ELF-1 (cell line): ENCODE data around the gene HBA2.
A peak's percentile ranks its signal among the peaks of the same experiment; 100 is the strongest.
"Not testable (repeated sequence)": the region's sequence is repeated elsewhere in the genome, so short reads cannot be mapped to it uniquely, and the experiment has no call there.

Source experiments
- DNase-seq: peaks from one replicate; pipeline ENCODE4 v3.0.0-alpha.2; 2016; ENCODE audit warnings: low read depth, low spot score

The HBA2 gene

DNA sequence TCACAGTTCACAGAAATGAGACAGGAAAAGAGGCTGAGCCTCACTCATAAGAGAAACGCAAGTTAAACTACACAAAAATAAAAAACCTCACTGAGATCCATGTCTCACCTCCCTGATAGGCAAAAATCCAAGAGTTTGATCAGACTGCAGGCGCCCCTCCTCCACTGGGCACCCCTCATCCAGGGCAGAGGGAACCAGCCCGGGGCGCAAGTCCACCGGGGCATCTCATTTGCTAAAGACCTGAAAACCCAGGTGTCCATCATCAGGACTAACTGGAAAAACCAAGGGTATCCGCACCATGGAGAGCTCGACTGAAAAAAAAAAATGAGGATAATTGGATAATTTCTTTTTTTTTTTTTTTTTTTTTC, 17.7 kb upstream of the HBA2 start:
- no peak for DNase-seq

DNA sequence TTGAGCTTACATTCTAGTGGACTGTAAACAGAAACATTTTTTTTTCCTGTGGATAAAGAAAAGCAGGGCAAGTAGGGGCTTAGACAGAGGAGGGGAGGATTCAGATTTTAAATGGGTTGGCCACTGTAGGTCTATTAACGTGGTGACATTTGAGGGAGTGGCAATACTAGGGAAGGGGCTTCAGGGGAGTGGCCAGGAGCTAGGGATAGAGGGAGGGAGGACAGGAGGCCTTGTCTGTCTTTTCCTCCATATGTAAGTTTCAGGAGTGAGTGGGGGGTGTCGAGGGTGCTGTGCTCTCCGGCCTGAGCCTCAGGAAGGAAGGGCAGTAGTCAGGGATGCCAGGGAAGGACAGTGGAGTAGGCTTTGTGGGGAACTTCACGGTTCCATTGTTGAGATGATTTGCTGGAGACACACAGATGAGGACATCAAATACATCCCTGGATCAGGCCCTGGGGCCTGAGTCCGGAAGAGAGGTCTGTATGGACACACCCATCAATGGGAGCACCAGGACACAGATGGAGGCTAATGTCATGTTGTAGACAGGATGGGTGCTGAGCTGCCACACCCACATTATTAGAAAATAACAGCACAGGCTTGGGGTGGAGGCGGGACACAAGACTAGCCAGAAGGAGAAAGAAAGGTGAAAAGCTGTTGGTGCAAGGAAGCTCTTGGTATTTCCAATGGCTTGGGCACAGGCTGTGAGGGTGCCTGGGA, 13.4 kb upstream of the HBA2 start:
- no peak for DNase-seq

DNA sequence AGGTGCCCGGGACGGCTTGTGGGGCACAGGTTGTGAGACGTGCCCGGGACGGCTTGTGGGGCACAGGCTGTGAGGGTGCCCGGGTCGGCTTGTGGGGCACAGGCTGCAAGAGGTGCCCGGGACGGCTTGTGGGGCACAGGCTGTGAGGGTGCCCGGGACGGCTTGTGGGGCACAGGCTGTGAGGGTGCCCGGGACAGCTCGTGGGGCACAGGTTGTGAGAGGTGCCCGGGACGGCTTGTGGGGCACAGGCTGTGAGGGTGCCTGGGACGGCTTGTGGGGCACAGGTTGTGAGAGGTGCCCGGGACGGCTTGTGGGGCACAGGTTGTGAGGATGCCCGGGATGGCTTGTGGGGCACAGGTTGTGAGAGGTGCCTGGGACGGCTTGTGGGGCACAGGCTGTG, 12.4 kb upstream of the HBA2 start:
- DNase-seq, result not testable (repeated sequence)

DNA sequence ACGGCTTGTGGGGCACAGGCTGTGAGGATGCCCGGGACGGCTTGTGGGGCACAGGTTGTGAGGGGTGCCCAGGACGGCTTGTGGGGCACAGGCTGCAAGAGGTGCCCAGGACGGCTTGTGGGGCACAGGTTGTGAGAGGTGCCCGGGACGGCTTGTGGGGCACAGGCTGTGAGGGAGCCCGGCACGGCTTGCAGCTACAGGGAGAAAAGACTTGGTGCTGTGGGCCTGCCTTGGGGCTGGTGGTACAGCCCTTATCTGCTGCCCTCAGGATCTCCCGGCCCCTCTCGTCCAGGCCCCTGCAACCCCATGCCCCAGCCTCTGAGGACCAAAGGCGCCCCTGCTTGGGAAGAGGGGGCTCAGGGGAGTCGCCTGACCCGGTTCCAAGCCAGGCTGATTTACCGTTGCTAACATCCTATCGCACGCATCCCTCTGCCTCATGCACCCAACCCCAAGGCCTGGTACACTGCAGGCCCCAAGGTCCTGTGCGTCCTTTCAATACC, 11.9 kb upstream of the HBA2 start:
- no peak for DNase-seq

DNA sequence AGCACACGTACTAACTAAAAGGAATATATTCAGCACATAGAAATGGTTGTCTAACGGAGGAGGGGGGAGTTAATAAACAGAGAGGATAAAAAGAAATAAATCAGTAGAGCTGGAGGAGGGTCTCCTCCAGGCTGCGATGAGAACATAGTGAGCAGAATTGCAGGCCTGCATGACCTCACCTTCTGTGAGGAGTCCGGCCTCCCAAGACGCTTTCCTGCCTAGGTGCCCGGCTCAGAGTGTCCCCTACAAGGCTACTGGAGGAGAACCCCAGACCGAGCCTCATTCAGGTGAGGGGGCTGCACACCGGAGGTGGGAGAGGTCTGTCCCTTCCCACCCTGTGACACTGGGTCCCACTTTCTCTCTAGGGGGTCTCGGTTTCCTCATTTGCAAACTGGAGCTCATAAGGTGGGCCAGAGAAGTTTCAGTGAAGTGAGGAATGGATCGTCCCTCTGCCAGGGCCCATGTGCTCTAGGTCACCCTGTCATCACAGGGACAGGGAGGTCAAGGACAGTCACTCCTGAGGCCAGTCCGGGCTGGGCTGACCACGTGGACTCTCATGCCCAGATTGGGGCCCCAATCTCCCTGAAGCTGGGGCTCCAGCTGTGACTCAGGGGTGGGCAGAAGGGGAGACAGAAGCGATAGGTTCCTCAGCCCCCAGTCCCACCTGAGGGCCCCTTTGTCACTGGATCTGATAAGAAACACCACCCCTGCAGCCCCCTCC, 10.2 kb upstream of the HBA2 start:
- DNase-seq, result no peak

DNA sequence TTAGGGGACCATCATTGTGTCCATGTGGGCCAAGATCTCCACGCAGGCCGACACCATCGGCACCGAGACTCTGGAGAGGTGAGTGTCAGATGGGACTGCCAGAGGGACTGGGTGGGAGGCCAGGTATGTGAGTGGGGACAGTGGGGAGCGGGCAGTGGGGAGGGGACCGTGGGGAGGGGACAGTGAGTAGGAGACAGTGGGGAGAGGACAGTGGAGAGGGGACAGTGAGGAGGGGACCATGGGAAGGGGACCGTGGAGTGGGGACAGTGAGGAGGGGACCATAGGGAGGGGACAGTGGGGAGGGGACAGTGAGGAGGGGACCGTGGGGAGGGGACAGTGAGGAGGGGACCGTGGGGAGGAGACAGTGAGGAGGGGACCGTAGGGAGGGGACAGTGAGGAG, 9.5 kb upstream of the HBA2 start:
- not testable (repeated sequence) for DNase-seq

DNA sequence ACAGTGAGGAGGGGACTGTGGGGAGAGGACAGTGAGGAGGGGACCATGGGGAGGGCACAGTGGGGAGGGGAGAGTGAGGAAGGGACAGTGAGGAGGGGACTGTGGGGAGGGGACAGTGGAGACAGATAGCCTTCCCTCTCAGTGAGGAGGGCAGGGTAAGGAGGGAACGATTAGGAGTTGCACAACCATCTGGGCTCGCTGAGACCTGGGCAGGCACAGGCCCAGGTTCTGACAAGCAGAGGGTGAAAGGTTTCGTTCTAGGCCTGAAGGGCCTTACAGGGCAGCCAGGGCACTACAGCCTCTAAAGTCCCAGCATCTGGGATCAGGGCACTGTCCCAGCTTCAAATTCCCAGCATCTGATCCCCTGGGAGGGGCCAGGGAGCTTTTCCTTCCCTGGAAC, 9.0 kb upstream of the HBA2 start:
- not testable (repeated sequence) for DNase-seq

DNA sequence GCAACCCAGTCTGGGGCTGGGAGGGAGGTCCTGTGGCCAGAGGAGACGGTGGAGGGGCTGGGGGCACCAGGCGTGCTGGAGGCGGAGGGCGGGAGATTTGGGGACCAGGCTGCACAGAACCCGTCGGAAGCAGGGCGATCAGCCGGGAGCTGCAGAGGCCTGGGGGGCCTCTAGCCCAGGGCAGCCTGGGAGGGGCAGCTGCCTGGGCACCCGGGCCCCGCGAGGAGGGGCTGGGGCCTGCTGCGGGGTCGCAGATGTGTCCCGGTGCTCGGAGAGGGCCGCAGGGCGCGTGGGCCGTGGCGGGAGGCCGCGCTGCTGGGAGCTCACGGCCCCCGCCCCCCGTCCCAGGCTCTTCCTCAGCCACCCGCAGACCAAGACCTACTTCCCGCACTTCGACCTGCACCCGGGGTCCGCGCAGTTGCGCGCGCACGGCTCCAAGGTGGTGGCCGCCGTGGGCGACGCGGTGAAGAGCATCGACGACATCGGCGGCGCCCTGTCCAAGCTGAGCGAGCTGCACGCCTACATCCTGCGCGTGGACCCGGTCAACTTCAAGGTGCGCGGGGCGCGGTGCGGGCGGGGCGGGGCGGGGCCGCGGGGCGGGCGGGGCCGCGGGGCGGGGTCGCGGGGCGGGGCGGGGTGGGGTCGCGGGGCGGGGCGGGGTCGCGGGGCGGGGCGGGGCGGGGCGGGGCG, 8.4 kb upstream of the HBA2 start:
- DNase-seq, result not testable (repeated sequence)

DNA sequence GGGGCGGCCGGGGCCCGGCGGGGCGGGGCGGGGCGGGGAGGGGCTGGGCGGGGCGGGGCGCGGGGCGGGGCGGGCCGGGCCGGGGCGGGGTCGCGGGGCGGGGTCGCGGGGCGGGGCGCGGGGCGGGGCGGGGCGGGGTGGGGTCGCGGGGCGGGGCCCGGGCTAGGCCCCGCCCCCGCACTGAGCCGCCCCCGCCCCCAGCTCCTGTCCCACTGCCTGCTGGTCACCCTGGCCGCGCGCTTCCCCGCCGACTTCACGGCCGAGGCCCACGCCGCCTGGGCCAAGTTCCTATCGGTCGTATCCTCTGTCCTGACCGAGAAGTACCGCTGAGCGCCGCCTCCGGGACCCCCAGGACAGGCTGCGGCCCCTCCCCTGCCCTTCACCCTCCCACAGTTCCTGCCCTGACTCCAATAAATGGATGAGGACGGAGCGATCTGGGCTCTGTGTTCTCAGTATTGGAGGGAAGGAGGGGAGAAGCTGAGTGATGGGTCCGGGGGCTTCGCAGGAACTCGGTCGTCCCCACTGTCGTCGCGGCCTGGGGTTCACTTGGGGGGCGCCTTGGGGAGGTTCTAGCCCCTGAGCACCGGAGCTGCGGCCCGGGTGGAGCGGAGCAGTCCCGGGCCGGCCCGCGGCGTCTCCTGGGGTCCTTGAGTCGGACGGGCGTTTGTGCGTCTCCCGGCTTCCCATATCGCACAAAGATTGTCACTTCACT, 7.7 kb upstream of the HBA2 start:
- peak; percentile 61 for DNase-seq

DNA sequence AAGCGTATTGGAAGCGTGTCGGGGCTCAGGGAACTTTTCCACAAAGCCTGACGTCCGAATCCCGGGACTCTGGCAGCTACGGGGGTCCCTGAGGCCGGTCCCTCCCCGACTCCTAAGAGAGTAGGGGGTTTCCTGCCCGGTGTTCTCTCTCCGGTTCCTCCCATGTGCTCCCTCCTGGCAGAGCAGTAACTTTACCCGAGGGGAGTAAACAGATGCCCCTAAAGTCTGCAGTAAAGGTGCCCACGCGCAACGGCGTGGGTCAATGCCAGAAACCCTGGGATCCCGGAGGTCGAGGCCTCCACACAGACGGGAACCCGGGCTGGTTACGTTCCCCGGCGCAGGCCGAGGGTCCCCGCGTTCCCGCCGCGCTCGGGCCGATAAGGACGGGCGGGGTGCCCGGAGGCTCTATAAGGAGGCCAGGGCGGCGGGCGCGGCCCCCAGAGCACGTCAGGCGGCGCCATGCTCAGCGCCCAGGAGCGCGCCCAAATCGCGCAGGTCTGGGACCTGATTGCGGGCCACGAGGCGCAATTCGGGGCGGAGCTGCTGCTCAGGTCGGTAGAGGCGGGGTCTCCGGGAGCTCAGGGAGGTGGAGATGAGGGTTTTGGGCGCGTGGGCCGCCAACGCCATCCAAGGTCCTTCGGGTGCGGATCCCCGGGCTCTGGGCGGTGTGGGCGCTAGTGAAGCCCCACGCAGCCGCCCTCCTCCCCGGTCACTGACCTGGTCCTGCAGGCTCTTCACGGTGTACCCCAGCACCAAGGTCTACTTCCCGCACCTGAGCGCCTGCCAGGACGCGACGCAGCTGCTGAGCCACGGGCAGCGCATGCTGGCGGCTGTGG, 6.9 kb upstream of the HBA2 start, which contains the start of gene HBM:
Gene HBM, plus strand, starts transcription at position 440 of the 836 bp plus-strand sequence. Its CDS starts 20 bp downstream, at position 460.
- DNase-seq, result no peak

DNA sequence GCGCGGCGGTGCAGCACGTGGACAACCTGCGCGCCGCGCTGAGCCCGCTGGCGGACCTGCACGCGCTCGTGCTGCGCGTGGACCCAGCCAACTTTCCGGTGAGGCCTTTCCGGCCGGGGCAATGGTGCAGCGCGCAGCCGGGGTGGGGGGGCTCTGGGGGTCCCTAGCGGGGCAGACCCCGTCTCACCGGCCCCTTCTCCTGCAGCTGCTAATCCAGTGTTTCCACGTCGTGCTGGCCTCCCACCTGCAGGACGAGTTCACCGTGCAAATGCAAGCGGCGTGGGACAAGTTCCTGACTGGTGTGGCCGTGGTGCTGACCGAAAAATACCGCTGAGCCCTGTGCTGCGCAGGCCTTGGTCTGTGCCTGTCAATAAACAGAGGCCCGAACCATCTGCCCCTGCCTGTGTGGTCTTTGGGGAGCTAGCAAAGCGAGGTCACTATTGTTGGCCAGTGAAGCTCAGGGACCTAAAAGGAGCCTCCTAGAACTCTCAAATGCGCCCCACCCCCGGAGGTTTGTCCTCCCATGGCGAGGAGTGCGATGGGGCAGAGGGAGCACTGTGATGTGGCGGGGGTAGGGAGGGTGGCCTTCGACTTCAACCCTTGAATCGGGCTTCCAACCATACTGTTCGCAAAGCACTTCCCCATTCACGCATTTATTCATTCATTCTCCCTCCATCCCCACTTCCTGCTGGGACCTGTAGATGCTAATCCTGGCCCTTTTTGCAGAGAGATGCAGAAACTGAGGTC, 6.1 kb upstream of the HBA2 start:
- no peak for DNase-seq

DNA sequence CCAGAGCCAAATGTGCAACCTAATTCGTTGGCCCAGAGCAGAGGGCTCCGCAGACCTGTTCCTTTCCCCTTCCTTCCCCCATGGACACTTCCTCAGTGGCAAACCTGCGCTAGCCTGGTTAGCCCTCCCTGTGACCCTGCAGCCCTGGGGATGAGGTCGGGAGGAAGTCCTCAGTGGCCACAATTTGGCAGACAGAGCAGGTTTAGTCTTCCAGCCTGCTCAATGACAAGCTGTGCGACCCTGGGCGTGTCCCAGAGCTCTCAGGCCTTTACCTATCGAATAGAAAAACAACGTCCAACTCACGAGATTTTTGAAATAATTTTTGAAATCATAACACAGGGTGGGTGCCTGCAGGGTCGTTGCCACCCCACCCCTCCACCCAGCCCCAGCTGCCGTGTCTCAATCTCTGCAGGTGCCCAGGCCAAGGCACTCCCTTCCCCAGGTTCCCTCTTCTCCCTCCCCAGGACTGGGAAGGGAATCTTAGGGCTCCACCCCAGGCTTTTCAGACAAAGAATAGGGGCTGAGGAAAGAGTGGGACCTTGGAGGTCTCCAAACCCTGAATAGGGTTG, 5.5 kb upstream of the HBA2 start:
- DNase-seq, result no peak

DNA sequence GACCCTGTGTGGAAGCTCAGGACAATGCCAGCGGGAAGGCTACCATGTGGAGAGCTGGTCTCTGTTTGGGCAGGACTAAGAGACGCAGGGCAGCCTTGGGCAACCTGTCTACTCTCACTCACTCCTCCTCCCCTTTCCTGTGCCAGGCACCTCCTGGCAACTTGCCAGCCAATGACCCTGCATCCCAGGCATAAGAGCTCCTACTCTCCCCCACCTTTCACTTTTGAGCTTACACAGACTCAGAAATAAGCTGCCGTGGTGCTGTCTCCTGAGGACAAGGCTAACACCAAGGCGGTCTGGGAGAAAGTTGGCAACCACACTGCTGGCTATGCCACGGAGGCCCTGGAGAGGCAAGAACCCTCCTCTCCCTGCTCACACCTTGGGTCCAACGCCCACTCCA, 4.3 kb upstream of the HBA2 start:
- DNase-seq, result no peak

DNA sequence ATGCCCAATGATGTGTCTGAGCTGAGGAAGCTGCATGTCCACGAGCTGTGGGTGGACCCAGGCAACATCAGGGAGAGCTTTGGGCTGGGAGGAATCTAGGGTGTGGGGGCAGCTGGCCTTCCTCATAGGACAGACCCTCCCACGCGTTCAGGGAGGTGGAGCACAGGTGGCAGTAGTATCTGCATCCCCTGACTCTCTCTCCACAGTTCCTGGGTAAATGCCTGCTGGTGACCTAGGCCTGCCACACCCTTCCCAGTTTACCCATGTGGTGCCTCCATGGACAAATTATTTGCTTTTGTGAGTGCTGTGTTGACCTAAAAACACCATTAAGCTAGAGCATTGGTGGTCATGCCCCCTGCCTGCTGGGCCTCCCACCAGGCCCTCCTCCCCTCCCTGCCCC, 3.7 kb upstream of the HBA2 start:
- no peak for DNase-seq

DNA sequence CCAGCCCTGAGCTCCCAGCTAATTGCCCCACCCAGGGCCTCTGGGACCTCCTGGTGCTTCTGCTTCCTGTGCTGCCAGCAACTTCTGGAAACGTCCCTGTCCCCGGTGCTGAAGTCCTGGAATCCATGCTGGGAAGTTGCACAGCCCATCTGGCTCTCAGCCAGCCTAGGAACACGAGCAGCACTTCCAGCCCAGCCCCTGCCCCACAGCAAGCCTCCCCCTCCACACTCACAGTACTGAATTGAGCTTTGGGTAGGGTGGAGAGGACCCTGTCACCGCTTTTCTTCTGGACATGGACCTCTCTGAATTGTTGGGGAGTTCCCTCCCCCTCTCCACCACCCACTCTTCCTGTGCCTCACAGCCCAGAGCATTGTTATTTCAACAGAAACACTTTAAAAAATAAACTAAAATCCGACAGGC, 2.6 kb upstream of the HBA2 start:
- peak; percentile 67 for DNase-seq

DNA sequence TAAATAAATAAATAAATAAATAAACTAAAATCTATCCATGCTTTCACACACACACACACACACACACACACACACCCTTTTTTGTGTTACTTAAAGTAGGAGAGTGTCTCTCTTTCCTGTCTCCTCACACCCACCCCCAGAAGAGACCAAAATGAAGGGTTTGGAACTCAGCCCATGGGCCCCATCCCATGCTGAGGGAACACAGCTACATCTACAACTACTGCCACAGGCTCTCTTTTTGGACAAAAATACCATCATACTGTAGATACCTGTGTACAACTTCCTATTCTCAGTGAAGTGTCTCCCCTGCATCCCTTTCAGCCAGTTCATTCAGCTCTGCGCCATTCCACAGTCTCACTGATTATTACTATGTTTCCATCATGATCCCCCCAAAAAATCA, 1.9 kb upstream of the HBA2 start:
- no peak for DNase-seq

DNA sequence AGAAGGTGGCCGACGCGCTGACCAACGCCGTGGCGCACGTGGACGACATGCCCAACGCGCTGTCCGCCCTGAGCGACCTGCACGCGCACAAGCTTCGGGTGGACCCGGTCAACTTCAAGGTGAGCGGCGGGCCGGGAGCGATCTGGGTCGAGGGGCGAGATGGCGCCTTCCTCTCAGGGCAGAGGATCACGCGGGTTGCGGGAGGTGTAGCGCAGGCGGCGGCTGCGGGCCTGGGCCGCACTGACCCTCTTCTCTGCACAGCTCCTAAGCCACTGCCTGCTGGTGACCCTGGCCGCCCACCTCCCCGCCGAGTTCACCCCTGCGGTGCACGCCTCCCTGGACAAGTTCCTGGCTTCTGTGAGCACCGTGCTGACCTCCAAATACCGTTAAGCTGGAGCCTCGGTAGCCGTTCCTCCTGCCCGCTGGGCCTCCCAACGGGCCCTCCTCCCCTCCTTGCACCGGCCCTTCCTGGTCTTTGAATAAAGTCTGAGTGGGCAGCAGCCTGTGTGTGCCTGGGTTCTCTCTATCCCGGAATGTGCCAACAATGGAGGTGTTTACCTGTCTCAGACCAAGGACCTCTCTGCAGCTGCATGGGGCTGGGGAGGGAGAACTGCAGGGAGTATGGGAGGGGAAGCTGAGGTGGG, 657 bp downstream of the HBA2 start:
- DNase-seq, result not testable (repeated sequence)

DNA sequence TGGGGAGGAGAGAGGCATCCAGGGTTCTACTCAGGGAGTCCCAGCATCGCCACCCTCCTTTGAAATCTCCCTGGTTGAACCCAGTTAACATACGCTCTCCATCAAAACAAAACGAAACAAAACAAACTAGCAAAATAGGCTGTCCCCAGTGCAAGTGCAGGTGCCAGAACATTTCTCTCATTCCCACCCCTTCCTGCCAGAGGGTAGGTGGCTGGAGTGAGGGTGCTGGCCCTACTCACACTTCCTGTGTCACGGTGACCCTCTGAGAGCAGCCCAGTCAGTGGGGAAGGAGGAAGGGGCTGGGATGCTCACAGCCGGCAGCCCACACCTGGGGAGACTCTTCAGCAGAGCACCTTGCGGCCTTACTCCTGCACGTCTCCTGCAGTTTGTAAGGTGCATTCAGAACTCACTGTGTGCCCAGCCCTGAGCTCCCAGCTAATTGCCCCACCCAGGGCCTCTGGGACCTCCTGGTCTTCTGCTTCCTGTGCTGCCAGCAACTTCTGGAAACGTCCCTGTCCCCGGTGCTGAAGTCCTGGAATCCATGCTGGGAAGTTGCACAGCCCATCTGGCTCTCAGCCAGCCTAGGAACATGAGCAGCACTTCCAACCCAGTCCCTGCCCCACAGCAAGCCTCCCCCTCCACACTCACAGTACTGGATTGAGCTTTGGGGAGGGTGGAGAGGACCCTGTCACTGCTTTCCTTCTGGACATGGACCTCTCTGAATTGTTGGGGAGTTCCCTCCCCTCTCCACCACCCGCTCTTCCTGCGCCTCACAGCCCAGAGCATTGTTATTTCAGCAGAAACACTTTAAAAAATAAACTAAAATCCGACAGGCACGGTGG, 1.5 kb downstream of the HBA2 start:
- DNase-seq, result not testable (repeated sequence)
